SIG-M5 treated with dmso at 0.1 percent for 504 hours (cell line): Measurements from ENCODE around the gene VIPR1.
"Not testable (repeated sequence)": the region's sequence is repeated elsewhere in the genome, so short reads cannot be mapped to it uniquely, and the experiment has no call there.

Source experiments
- DNase-seq: peaks from one replicate; lab custom pipeline; 2025; ENCODE audit not compliant: unreplicated experiment; lab: John Stamatoyannopoulos, UW

Gene VIPR1

GRCh38 chr3:42569593-42570142, 67.2 kb downstream of the VIPR1 start:
- DNase-seq: no peak

- no peak for DNase-seq
Measured at GRCh38 chr3:42572278-42572677, 69.8 kb downstream of the VIPR1 start.

- no peak for DNase-seq
Measured at GRCh38 chr3:42575137-42575741, 72.8 kb downstream of the VIPR1 start.

GRCh38 chr3:42578054-42578453, 75.6 kb downstream of the VIPR1 start:
- no peak for DNase-seq

- DNase-seq: not testable (repeated sequence)
Measured at GRCh38 chr3:42579346-42579745, 76.9 kb downstream of the VIPR1 start.

- peak; percentile 29 for DNase-seq
Measured at GRCh38 chr3:42581400-42581708, 78.9 kb downstream of the VIPR1 start.

GRCh38 chr3:42581709-42582473, 79.4 kb downstream of the VIPR1 start, which contains the start of gene SEC22C:
Gene SEC22C, minus strand, starts transcription at chr3:42581967. Its CDS starts 12,921 bp downstream, at chr3:42569046.
- DNase-seq: peak; percentile 88

- DNase-seq: peak; percentile 44
Measured at GRCh38 chr3:42582474-42583070, 80.1 kb downstream of the VIPR1 start.
